ENCODE results near the gene CPSF2. TPM values are rescaled to one million over a fixed set of nuclear protein-coding genes. Genes with fewer than 3 reads are reported as not detected.

The CPSF2 gene
- total RNA-seq (2022; extraction: Qiagen RNA extraction; ENCODE audit: low read depth): 35.3 to 44.8 TPM (median 41.5 TPM) in 5 replicates

DNA sequence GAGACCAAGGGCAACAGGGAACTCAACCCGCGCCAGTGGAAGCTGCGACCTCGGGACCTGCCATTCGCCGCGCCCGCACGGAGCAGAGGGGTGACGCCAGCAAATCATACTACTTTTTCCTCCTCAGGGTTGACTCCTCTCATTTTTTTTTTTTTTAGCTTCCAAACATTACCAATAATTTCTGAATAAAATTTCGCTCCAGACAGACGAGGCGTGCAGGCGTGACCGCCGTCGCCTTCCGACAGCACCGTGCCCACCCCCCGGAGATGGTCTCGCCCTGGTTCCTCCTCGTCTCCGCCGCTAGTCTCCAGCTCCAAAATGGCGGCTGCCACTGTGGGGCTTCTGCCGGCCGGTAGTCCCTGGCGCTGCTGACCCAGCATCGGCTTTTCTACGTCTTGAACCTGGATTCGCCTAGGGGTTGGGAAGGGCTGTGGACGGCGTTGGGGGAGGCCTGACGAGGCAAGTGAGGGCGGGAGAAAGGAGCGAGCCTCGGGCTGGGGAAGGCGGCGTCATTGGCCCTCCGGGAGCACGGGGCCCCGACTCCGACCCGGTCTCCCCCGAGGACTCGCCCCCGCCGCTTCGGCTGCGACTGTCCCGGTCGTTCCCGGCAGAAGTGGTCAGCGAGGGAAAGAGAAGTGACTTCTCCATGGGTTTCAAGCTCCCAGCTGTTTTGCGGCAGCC is at the start of gene CPSF2, which contains the start of gene NDUFB1:
CPSF2 (plus strand) TSS at position 300 of the 681 bp plus-strand sequence. CDS start 9,016 bp downstream, outside the sequence.
NDUFB1 (minus strand) TSS at position 37 of the 681 bp plus-strand sequence. CDS start 4,069 bp downstream, outside the sequence.

DNA sequence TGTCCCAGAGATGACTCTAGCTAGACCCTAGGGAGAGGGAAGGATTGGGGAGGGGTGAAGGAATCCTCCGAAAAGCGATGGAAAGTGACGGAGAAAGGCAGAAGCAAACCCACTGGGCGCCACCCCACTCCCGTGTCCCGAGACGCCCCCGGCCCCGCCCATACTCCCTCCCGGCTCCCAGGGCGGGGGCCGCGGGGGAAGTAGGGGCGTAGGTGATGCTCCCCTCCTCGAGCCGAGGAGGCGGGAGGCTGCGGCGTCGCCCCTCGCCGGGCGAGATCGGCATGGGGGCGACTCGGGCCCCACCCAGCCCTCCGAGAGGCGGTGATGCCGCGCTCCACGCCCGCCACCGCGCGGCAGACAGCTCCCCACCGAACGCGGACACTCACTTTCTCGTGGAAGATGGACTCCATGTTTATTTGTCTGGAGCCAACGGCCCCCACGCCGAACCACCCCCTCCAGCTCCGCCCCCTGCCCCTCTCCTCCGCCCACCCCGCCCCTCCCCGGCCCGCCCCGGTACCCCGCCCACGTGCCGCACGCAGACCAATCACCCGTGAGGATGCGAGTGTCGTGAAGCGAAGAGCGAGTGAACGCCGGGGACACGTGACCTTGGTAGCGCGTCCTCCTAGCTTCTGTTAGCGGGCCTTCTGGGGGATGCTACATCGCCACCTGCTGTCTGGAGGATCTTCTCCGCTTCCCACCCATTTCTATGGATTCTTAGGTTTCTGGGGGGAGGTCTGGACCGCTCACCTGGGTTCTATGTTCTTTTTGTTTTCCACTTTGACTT is 15.4 kb upstream of the CPSF2 start, which contains the start of gene ATXN3:
ATXN3 (minus strand) TSS at position 440 of the 784 bp plus-strand sequence; CDS start at position 410, 30 bp downstream.

Other genes with a start within 250 kb of the CPSF2 start
- gene FBLN5, start 174.3 kb upstream of the CPSF2 start, total RNA-seq (2022; extraction: Qiagen RNA extraction; ENCODE audit: low read depth): 1.5 to 2.0 TPM (median 1.7 TPM) in 5 replicates
- gene TRIP11, start 81.9 kb upstream of the CPSF2 start, total RNA-seq (2022; extraction: Qiagen RNA extraction; ENCODE audit: low read depth): 6.4 to 10.9 TPM (median 9.2 TPM) in 5 replicates
- gene ATXN3, start 15.4 kb upstream of the CPSF2 start, total RNA-seq (2022; extraction: Qiagen RNA extraction; ENCODE audit: low read depth): 19.1 to 47.3 TPM (median 23.8 TPM) in 5 replicates
- 328 to 436 TPM (median 346 TPM) in 5 replicates for gene NDUFB1, start 263 bp upstream of the CPSF2 start, total RNA-seq (2022; extraction: Qiagen RNA extraction; ENCODE audit: low read depth)
- 0.09 to 0.34 TPM (median 0.18 TPM) in 5 replicates for gene SLC24A4, start 201.2 kb downstream of the CPSF2 start, total RNA-seq (2022; extraction: Qiagen RNA extraction; ENCODE audit: low read depth)